Germinal center (tissue), 1 donor: ENCODE data around the gene LRRC73.
"Not testable (repeated sequence)": the region's sequence is repeated elsewhere in the genome, so short reads cannot be mapped to it uniquely, and the experiment has no call there.

Experiments used
- DNase-seq: peaks from one replicate; pipeline ENCODE4 v3.0.0; 2012; ENCODE audit warnings: mixed read lengths, low spot score

LRRC73 gene

GRCh38 chr6:43461936-43462335 is 48.2 kb downstream of the LRRC73 start:
- no peak for DNase-seq

GRCh38 chr6:43460032-43460431 is 50.1 kb downstream of the LRRC73 start:
- no peak for DNase-seq

- DNase-seq = no peak
Measured at GRCh38 chr6:43459535-43459934, 50.6 kb downstream of the LRRC73 start.

GRCh38 chr6:43458154-43458553 is 52.0 kb downstream of the LRRC73 start:
- DNase-seq = not testable (repeated sequence)

- DNase-seq = no peak
Measured at GRCh38 chr6:43457643-43458042, 52.5 kb downstream of the LRRC73 start.
